K562 (cell line): Measurements from ENCODE around the gene ADGRG1. TPM values are rescaled to one million over a fixed set of nuclear protein-coding genes. Genes with fewer than 3 reads are reported as not detected.

Experiments used
- GABPB2 ChIP-seq: fragments of 250-450 bp; sonication (Bioruptor Pico); conservative IDR thresholded peaks from 2 replicates; pipeline ENCODE4 v1.5.1; 2021; ENCODE audit warnings: mild to moderate bottlenecking
- KAT7 ChIP-seq: sonication (generic); formaldehyde crosslinking; IDR thresholded peaks from 2 replicates; pipeline ENCODE4 v1.8.0; 2022; ENCODE audit warnings: missing genetic modification reagents, mild to moderate bottlenecking, borderline replicate concordance
- MIER1 ChIP-seq: fragments of 450-650 bp; IDR thresholded peaks from 2 replicates; pipeline ENCODE4 v1.6.1; 2016; ENCODE audit warnings: antibody characterized with exemption, mild to moderate bottlenecking, low read depth
- MTA2 ChIP-seq: fragments of 450-650 bp; IDR thresholded peaks from 2 replicates; pipeline ENCODE4 v1.6.1; 2016; ENCODE audit warnings: low read depth
- MYC ChIP-seq, 2 experiments: fragments of 250-450 bp in 1 of 2; sonication (Bioruptor Pico) in 1 of 2; IDR thresholded peaks; 2 replicates each; pipeline versions ENCODE4 v1.5.1 to v1.6.1; 2012 to 2021; ENCODE audit warnings: low read depth in 2 of 2, borderline replicate concordance in 1 of 2, improper control_type of control experiment in 1 of 2, low read length in 1 of 2, mild to moderate bottlenecking in 1 of 2, moderate library complexity in 1 of 2
- PML ChIP-seq: IDR thresholded peaks from 2 replicates; pipeline ENCODE4 v1.6.1; 2012; ENCODE audit warnings: low read length, inconsistent platforms
- SMAD2 ChIP-seq: fragments of 150-350 bp; IDR thresholded peaks from 2 replicates; pipeline ENCODE4 v1.6.1; 2014; ENCODE audit warnings: low read depth, mild to moderate bottlenecking, low read length
- ZEB2 ChIP-seq: fragments of 450-650 bp; IDR thresholded peaks from 2 replicates; pipeline ENCODE4 v1.6.1; 2016
- ZNF124 ChIP-seq: sonication (generic); formaldehyde crosslinking; IDR thresholded peaks from 2 replicates; pipeline ENCODE4 v1.8.1; 2022; ENCODE audit warnings: missing genetic modification reagents
- ZNF436 ChIP-seq: fragments of 250-450, 450-650 bp; sonication (Bioruptor Pico); formaldehyde crosslinking; IDR thresholded peaks from 2 replicates; pipeline ENCODE4 v1.7.0; 2020; ENCODE audit warnings: mild to moderate bottlenecking
- ZNF644 ChIP-seq: fragments of 200-800 bp; sonication (Bioruptor generic); IDR thresholded peaks from 2 replicates; pipeline ENCODE4 v1.6.1; 2016; ENCODE audit warnings: low read depth, missing genetic modification characterization, missing compliant biosample characterization
- polyA plus RNA-seq, 8 experiments: library from polyadenylated mRNA; depleted of rRNA in 4 of 8; stranded (reverse) in 5 of 8; unstranded in 3 of 8; fragments of >200 nt; fragmentation: Nextera tagmentation in 2 of 8; fragmentation: Illumina TruSeq in 1 of 8; extraction: Ambion mirVana in 2 of 8; extraction: Trizol in 1 of 8; gene quantifications; 2 replicates each; pipeline versions ENCODE4 v1.2.1 to v1.2.3, GENCODE V29; 2011 to 2014; ENCODE audit warnings: inconsistent platforms in 1 of 8, missing spikeins in 1 of 8
- total RNA-seq, 7 experiments: library from RNA; depleted of rRNA in 6 of 7; stranded (reverse); fragments of >200 nt in 6 of 7; fragmentation: Illumina TruSeq in 2 of 7; extraction: Trizol in 2 of 7; gene quantifications; 2 replicates each; pipeline versions ENCODE4 v1.2.1 to v1.2.3, GENCODE V29; 2011 to 2021; ENCODE audit warnings: low replicate concordance in 1 of 7
- TF ChIP-seq, protein P1 (sequence below): sonication (generic); formaldehyde crosslinking; IDR thresholded peaks from 2 replicates; pipeline ENCODE4 v1.8.0; 2022; ENCODE audit warnings: missing genetic modification reagents, mild to moderate bottlenecking, borderline replicate concordance
- TF ChIP-seq, protein P2 (sequence below): fragments of 200-800 bp; sonication (Bioruptor generic); IDR thresholded peaks from 2 replicates; pipeline ENCODE4 v1.6.1; 2017; ENCODE audit warnings: missing genetic modification characterization, missing compliant biosample characterization
- TF ChIP-seq, protein P3 (sequence below): fragments of 250-450 bp; sonication (Bioruptor Pico); IDR thresholded peaks from 2 replicates; pipeline ENCODE4 v1.5.0; 2021; ENCODE audit warnings: mild to moderate bottlenecking, moderate library complexity
- TF ChIP-seq, protein P4 (sequence below): fragments of 250-450 bp; sonication (Bioruptor Pico); IDR thresholded peaks from 2 replicates; pipeline ENCODE4 v1.8.0; 2021; ENCODE audit warnings: mild to moderate bottlenecking, moderate library complexity
- TF ChIP-seq, protein P5 (sequence below): sonication (generic); formaldehyde crosslinking; IDR thresholded peaks from 2 replicates; pipeline ENCODE4 v1.8.0; 2022; ENCODE audit warnings: mild to moderate bottlenecking, missing genetic modification reagents
- TF ChIP-seq, protein P6 (sequence below): sonication (generic); formaldehyde crosslinking; IDR thresholded peaks from 2 replicates; pipeline ENCODE4 v1.8.1; 2023; ENCODE audit warnings: mild to moderate bottlenecking, missing genetic modification reagents

ADGRG1 gene
- total and polyA plus RNA-seq, 9 of the 15 experiments (the other 6 are each of a cell fraction or from before 2014, with no cell fraction given) = 0.04 to 0.31 (median 0.16) TPM; not detected in 6

DNA sequence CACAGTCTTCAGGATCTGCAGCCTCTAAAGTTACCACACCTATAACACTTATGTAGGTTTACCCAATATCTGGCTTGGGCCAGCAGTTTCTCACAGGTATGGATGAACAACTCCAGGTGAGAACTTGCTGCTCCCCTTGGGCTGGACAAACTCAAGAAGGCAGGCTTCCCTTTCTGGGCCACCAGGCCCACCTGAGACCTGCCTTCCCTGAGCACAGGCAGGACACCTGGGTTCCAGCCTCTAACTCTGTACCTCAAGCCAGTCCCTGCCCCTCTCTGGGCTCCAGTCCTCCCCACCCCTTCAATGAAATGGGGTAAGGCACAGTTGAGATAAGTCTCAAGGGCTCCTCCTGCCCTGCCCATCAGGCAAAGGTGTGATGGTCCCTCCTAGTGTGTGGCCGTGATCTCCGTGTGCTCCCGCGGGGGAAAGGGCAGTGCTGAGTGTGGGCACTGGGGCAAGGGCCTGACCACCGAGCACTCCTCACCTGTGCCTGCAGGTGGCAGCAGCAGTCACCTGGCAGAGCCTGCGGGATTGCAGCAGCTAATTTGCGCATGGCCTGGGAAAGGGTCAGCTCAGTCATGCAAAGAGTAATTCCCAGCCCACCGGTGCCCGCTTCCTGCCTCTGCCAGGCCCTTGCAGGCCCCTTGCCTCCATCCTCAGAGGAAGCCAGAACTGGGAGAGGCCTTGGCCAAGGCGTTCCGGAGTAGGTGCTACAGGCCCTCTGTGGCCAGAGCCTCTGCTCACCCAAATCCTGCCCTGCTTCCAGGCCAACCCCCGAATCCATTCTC lies 28.2 kb upstream of the ADGRG1 start (continued):
- TF ChIP-seq, protein P1, sequence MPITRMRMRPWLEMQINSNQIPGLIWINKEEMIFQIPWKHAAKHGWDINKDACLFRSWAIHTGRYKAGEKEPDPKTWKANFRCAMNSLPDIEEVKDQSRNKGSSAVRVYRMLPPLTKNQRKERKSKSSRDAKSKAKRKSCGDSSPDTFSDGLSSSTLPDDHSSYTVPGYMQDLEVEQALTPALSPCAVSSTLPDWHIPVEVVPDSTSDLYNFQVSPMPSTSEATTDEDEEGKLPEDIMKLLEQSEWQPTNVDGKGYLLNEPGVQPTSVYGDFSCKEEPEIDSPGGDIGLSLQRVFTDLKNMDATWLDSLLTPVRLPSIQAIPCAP (CRISPR knock-in tag) = no peak
- TF ChIP-seq ZNF436 (CRISPR knock-in tag) (no peak), ZNF644 (tag) (no peak), PML (no peak), KAT7 (CRISPR knock-in tag) (no peak), MTA2 (no peak), SMAD2 (no peak), ZNF124 (CRISPR knock-in tag) (no peak), ZEB2 (no peak), MIER1 (no peak), MYC (IDR thresholded peaks at IDR 0.05; ENCODE audit: low read depth, low read length) (peak; percentile 62; the same call in 1 of the 2 replicates), MYC (CRISPR knock-in tag; IDR thresholded peaks at IDR 0.05; ENCODE audit: borderline replicate concordance, low read depth) (no peak), GABPB2 (CRISPR knock-in tag) (no peak)
- TF ChIP-seq, protein P2, sequence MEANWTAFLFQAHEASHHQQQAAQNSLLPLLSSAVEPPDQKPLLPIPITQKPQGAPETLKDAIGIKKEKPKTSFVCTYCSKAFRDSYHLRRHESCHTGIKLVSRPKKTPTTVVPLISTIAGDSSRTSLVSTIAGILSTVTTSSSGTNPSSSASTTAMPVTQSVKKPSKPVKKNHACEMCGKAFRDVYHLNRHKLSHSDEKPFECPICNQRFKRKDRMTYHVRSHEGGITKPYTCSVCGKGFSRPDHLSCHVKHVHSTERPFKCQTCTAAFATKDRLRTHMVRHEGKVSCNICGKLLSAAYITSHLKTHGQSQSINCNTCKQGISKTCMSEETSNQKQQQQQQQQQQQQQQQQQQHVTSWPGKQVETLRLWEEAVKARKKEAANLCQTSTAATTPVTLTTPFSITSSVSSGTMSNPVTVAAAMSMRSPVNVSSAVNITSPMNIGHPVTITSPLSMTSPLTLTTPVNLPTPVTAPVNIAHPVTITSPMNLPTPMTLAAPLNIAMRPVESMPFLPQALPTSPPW (CRISPR knock-in tag) = no peak
- TF ChIP-seq, protein P3, sequence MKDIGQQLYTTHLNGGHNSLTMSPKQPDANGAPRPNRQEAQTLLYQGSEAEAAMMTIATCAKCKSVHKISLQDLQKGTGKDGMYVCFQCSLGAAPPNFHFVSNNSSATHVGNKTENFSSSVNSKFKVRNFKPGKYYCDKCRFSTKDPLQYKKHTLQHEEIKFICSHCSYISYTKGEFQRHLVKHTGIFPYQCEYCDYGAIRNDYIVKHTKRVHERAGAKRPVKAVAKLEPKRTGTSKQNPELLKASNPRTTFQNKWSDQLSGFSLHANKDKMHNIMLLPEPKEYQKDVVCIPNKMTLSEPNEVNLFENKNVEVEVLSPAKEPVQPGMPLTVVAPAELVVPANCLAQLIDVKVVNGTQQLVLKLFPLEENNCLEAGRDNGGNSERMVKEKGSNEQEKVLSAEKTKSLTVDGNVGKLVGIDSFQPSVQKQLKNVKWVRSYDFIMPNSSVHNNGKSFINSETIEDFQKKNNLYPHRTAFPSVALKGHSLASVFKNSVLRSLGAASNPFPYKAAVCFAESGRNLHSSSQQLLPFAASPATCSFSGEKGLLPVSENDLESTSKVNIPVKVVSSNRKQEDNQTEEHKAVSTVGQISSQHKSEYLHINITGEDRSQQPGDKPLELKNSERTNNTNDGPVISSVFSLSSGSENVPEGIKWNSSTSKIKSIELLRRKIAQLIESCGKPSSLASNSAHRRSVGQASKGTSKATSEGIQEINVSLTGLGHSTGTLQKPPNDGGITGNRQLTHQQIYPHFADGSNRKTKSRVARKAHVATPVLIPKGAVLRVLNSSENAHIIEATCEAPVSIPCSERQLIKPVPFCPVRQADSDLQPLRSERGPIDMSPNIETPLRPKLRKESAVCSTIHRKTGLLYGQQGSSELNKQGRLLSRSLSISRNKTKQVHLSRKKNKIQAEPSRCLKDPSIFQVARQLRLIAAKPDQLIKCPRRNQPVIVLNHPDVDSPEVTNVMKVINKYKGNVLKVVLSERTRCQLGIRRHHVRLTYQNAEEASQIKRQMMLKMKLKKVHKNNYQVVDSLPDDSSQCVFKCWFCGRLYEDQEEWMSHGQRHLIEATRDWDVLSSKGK (CRISPR knock-in tag) = no peak
- TF ChIP-seq, protein P4, sequence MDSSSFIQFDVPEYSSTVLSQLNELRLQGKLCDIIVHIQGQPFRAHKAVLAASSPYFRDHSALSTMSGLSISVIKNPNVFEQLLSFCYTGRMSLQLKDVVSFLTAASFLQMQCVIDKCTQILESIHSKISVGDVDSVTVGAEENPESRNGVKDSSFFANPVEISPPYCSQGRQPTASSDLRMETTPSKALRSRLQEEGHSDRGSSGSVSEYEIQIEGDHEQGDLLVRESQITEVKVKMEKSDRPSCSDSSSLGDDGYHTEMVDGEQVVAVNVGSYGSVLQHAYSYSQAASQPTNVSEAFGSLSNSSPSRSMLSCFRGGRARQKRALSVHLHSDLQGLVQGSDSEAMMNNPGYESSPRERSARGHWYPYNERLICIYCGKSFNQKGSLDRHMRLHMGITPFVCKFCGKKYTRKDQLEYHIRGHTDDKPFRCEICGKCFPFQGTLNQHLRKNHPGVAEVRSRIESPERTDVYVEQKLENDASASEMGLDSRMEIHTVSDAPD (CRISPR knock-in tag) = no peak
- TF ChIP-seq, protein P5, sequence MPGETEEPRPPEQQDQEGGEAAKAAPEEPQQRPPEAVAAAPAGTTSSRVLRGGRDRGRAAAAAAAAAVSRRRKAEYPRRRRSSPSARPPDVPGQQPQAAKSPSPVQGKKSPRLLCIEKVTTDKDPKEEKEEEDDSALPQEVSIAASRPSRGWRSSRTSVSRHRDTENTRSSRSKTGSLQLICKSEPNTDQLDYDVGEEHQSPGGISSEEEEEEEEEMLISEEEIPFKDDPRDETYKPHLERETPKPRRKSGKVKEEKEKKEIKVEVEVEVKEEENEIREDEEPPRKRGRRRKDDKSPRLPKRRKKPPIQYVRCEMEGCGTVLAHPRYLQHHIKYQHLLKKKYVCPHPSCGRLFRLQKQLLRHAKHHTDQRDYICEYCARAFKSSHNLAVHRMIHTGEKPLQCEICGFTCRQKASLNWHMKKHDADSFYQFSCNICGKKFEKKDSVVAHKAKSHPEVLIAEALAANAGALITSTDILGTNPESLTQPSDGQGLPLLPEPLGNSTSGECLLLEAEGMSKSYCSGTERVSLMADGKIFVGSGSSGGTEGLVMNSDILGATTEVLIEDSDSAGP (CRISPR knock-in tag) = 0 out of 2 replicates have a peak, but pooled peaks have one; percentile 24
- TF ChIP-seq, protein P6, sequence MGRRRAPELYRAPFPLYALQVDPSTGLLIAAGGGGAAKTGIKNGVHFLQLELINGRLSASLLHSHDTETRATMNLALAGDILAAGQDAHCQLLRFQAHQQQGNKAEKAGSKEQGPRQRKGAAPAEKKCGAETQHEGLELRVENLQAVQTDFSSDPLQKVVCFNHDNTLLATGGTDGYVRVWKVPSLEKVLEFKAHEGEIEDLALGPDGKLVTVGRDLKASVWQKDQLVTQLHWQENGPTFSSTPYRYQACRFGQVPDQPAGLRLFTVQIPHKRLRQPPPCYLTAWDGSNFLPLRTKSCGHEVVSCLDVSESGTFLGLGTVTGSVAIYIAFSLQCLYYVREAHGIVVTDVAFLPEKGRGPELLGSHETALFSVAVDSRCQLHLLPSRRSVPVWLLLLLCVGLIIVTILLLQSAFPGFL (CRISPR knock-in tag) = no peak
